Fibroblast of the aortic adventitia (primary cell): ENCODE results near the gene ACTMAP. TPM values are rescaled to one million over a fixed set of nuclear protein-coding genes. Genes with fewer than 3 reads are reported as not detected.

Experiments
- DNase-seq: peaks from one replicate; pipeline ENCODE4 v3.0.0-alpha.2; 2010; ENCODE audit warnings: low read depth
- H3K4me3 ChIP-seq: 2 replicates; pipeline ENCODE4 v1.5.1; 2011; ENCODE audit warnings: low read depth, mild to moderate bottlenecking, control low read depth, low read length, moderate library complexity
- CTCF ChIP-seq: IDR thresholded peaks from 2 replicates; pipeline ENCODE4 v1.5.1; 2011; ENCODE audit warnings: mild to moderate bottlenecking, low read length, control low read depth, inconsistent platforms; ENCODE audit not compliant: insufficient read depth
- total RNA-seq: library from RNA; depleted of rRNA; stranded (reverse); fragments of >200 nt; gene quantifications from 2 replicates; pipeline ENCODE4 v1.2.3, GENCODE V29; 2012; ENCODE audit warnings: low replicate concordance

Gene ACTMAP
- total RNA-seq, 1 donor, result 0.99 TPM

- H3K4me3 ChIP-seq, result no peak overlapping the region
- no peak for TF ChIP-seq CTCF
- DNase-seq, result no peak
Measured at GRCh38 chr19:40726279-40726678, 24.0 kb downstream of the ACTMAP start.

GRCh38 chr19:40724855-40725254 is 25.4 kb downstream of the ACTMAP start:
- no peak overlapping the region for H3K4me3 ChIP-seq
- no peak for TF ChIP-seq CTCF
- DNase-seq, result no peak

- no peak overlapping the region for H3K4me3 ChIP-seq
- TF ChIP-seq CTCF, result no peak
- no peak for DNase-seq
Measured at GRCh38 chr19:40724315-40724714, 26.0 kb downstream of the ACTMAP start.

- TF ChIP-seq CTCF, result no peak
- no peak overlapping the region for H3K4me3 ChIP-seq
- DNase-seq, result no peak
Measured at GRCh38 chr19:40723661-40724254, 26.5 kb downstream of the ACTMAP start.

- H3K4me3 ChIP-seq, result peak overlapping the region; percentile 31
- TF ChIP-seq CTCF, result no peak
- no peak for DNase-seq
Measured at GRCh38 chr19:40721936-40722661, 28.2 kb downstream of the ACTMAP start.

GRCh38 chr19:40721140-40721486 is 29.2 kb downstream of the ACTMAP start:
- H3K4me3 ChIP-seq, result peak overlapping the region; percentile 93
- DNase-seq, result no peak

More at GRCh38 chr19:40721140-40721486, 29.2 kb downstream of the ACTMAP start:
- no peak for TF ChIP-seq CTCF
